ENCODE measurements around the gene PFDN1. TPM values are rescaled to one million over a fixed set of nuclear protein-coding genes. Genes with fewer than 3 reads are reported as not detected.

PFDN1 gene
- total RNA-seq, 3 donors from 2014 or later (not counting 1 experiment from before 2014, with no cell fraction given) = 28.0 to 39.1 (median 37.6) TPM

GRCh38 chr5:140252470-140253126, 50.3 kb downstream of the PFDN1 start:
- TF ChIP-seq, protein P1, sequence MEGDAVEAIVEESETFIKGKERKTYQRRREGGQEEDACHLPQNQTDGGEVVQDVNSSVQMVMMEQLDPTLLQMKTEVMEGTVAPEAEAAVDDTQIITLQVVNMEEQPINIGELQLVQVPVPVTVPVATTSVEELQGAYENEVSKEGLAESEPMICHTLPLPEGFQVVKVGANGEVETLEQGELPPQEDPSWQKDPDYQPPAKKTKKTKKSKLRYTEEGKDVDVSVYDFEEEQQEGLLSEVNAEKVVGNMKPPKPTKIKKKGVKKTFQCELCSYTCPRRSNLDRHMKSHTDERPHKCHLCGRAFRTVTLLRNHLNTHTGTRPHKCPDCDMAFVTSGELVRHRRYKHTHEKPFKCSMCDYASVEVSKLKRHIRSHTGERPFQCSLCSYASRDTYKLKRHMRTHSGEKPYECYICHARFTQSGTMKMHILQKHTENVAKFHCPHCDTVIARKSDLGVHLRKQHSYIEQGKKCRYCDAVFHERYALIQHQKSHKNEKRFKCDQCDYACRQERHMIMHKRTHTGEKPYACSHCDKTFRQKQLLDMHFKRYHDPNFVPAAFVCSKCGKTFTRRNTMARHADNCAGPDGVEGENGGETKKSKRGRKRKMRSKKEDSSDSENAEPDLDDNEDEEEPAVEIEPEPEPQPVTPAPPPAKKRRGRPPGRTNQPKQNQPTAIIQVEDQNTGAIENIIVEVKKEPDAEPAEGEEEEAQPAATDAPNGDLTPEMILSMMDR (IDR thresholded peaks at IDR 0.05) = no peak
- H3K27me3 ChIP-seq (ENCODE audit: control insufficient read depth, insufficient read depth, low read length) = no peaks in the 10 kb centered on the region
- H3K36me3 ChIP-seq (ENCODE audit: control insufficient read depth, insufficient read depth, low read length) = no peaks in the 10 kb centered on the region
- Mint-ChIP-seq H3K27ac (peak overlapping the region; percentile 20 to 59), H3K27me3 (ENCODE audit: low read depth in 2 of 2) (no peaks in the 10 kb centered on the region), H3K36me3 (peaks cover 2% of the 10 kb centered on the region), H3K4me1 (peaks cover 20 to 36% of the 10 kb centered on the region in 2 donors), H3K9me3 (no peaks in the 10 kb centered on the region), H3K4me3 (no peak overlapping the region)
- 99% methylated on average over 10 of the region's 10 CpGs for WGBS (ENCODE audit: insufficient coverage)
- H3K27ac ChIP-seq (ENCODE audit: low read length) = no peak overlapping the region
- no peak overlapping the region for H3K4me3 ChIP-seq (ENCODE audit: low read length)
- no peaks in the 10 kb centered on the region for H3K9me3 ChIP-seq (ENCODE audit: control insufficient read depth, insufficient read depth, low read length)
- peaks cover 21% of the 10 kb centered on the region for H3K4me1 ChIP-seq (ENCODE audit: control insufficient read depth, insufficient read depth, low read length)
- DNase-seq (no peak), ATAC-seq (no peak)
- intact Hi-C loops (cut with micrococcal nuclease) = no loop called here

DNA sequence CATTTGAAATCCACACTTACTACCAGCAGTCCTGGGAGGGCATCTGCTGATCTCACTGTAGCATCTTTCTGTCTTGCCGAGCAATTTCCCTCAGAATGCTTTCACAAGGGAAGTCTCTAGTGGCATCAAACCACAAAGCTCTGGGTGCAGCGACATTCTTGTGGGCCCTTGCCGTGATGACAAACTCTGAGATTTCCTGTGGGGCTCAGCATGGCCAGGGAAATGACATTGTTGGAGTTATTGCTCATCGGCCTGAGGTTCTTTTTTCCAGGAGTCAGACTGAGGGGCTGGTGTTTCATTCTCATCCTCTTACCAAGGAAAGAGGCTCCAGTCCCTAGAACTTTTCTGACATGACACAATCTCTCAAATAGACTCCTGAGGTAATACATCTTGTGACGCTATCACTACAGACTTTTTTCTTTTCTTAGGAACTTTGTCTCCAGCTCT, 51.4 kb downstream of the PFDN1 start:
- H3K9me3 Mint-ChIP-seq = no peaks in the 10 kb centered on the region
- H3K36me3 ChIP-seq (ENCODE audit: control insufficient read depth, insufficient read depth, low read length) = no peaks in the 10 kb centered on the region
- ATAC-seq (peak; percentile 59 to 72 (median 64)), DNase-seq (peak in 1 of 2 donors; percentile 65)
- no peaks in the 10 kb centered on the region for H3K36me3 Mint-ChIP-seq
- no peaks in the 10 kb centered on the region for H3K27me3 Mint-ChIP-seq (ENCODE audit: low read depth in 2 of 2)
- TF ChIP-seq, protein P1 (IDR thresholded peaks at IDR 0.05) = no peak
- intact Hi-C loops (cut with micrococcal nuclease) = no loop called here
- H3K4me1 Mint-ChIP-seq = peaks cover 15 to 31% of the 10 kb centered on the region in 2 donors
- H3K4me1 ChIP-seq (ENCODE audit: control insufficient read depth, insufficient read depth, low read length) = peaks cover 21% of the 10 kb centered on the region
- H3K27ac Mint-ChIP-seq = peak overlapping the region; percentile 20 to 59
- H3K4me3 ChIP-seq (ENCODE audit: low read length) = no peak overlapping the region
- no peaks in the 10 kb centered on the region for H3K9me3 ChIP-seq (ENCODE audit: control insufficient read depth, insufficient read depth, low read length)
- WGBS (ENCODE audit: insufficient coverage) = 17% methylated on average over 5 of the region's 5 CpGs
- H3K4me3 Mint-ChIP-seq = no peak overlapping the region
- no peaks in the 10 kb centered on the region for H3K27me3 ChIP-seq (ENCODE audit: control insufficient read depth, insufficient read depth, low read length)
- H3K27ac ChIP-seq (ENCODE audit: low read length) = no peak overlapping the region

GRCh38 chr5:140250386-140250785, 52.5 kb downstream of the PFDN1 start:
- WGBS (ENCODE audit: insufficient coverage) = 90% methylated on average over 3 of the region's 6 CpGs
- peak overlapping the region in 1 of 2 donors; percentile 14 for H3K27ac Mint-ChIP-seq
- H3K4me1 ChIP-seq (ENCODE audit: control insufficient read depth, insufficient read depth, low read length) = peaks cover 21% of the 10 kb centered on the region

More at GRCh38 chr5:140250386-140250785, 52.5 kb downstream of the PFDN1 start:
- Mint-ChIP-seq H3K9me3 (no peaks in the 10 kb centered on the region), H3K36me3 (no peaks in the 10 kb centered on the region), H3K4me3 (no peak overlapping the region), H3K27me3 (ENCODE audit: low read depth in 2 of 2) (no peaks in the 10 kb centered on the region), H3K4me1 (peaks cover 15 to 33% of the 10 kb centered on the region in 2 donors)
- TF ChIP-seq, protein P1 (IDR thresholded peaks at IDR 0.05) = no peak
- Histone ChIP-seq H3K27ac (ENCODE audit: low read length) (no peak overlapping the region), H3K36me3 (ENCODE audit: control insufficient read depth, insufficient read depth, low read length) (peaks cover 6% of the 10 kb centered on the region), H3K4me3 (ENCODE audit: low read length) (no peak overlapping the region), H3K27me3 (ENCODE audit: control insufficient read depth, insufficient read depth, low read length) (no peaks in the 10 kb centered on the region), H3K9me3 (ENCODE audit: control insufficient read depth, insufficient read depth, low read length) (no peaks in the 10 kb centered on the region)
- DNase-seq (no peak), ATAC-seq (no peak)
- intact Hi-C loops (cut with micrococcal nuclease) = no loop called here
